ENCODE data around the gene IMPDH1. TPM values are rescaled to one million over a fixed set of nuclear protein-coding genes. Genes with fewer than 3 reads are reported as not detected.
A peak's percentile ranks its signal among the peaks of the same experiment; 100 is the strongest.

IMPDH1 gene
- total and polyA plus RNA-seq, 4 donors = 28.5 to 64.5 (median 38.0) TPM

DNA sequence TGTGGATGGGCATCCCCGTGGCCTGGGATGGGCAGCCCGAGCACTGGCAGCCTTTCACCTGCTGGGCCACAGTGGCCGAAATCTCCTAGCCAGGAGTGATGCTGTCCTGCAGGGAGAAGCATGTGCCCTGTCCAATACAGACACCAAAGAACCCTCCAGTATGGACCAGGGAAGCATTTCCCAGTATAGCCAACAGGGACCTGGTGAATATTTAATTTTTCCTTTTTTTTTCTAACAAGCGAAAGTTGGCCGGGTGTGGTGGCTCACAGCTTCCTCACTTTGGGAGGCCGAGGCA is 11.0 kb downstream of the IMPDH1 start:
- Histone ChIP-seq H3K36me3 (ENCODE audit: control insufficient read depth, insufficient read depth, low read length) (peaks cover 73% of the 10 kb centered on the region), H3K27me3 (ENCODE audit: control insufficient read depth, insufficient read depth, low read length) (no peaks in the 10 kb centered on the region), H3K9me3 (ENCODE audit: control insufficient read depth, insufficient read depth, low read length) (no peaks in the 10 kb centered on the region), H3K4me1 (ENCODE audit: control insufficient read depth, insufficient read depth, low read length) (peaks cover 6% of the 10 kb centered on the region), H3K4me3 (ENCODE audit: low read depth, low read length) (no peak overlapping the region), H3K27ac (ENCODE audit: low read depth, low read length) (no peak overlapping the region)
- WGBS (ENCODE audit: insufficient coverage) = 9% methylated on average over 3 of the region's 6 CpGs
- DNase-seq (ENCODE audit: low read depth in 4 of 6, low spot score in 6 of 6) = no peak

DNA sequence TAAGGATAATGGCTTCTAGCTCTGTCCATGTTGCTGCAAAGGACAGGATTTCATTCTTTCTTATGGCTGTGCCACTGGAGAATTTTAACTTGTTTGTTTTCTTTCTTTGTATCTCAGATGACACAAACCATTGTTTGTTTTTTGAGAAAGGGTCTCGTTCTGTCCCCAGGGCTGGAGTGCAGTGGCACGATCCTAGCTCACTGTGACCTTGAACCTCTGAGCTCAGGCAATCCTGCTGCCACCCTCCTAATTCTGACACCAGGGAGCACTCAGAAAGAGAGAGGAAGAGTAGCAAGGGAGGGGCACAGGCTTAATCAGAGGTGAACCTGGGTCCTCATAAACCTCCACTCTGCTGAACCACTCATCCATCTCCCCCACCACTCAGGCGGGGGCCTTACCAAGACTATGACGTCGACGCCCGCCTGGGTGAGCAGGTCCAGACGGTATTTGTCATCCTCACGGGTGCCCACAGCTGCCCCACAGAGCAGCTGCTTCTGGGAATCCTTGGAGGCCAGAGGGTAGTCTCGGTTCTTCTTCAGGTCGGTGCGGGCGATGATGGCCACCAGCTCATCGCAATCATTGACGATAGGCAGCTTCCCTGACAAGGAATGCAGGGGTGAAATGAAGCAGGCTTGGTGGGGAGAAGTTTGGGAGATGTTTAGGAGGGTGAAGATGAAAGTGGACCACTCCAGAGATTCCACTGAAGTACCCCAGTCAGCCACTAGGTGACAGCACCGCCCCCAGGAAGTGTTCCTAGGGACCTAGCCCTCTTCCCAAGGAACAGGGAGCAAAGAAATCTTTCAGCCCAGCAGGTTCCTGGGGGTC is 11.6 kb downstream of the IMPDH1 start:
- H3K4me3 ChIP-seq (ENCODE audit: low read depth, low read length) = no peak overlapping the region
- H3K27ac ChIP-seq (ENCODE audit: low read depth, low read length) = no peak overlapping the region
- DNase-seq (ENCODE audit: low read depth in 4 of 6, low spot score in 6 of 6) = peak in 2 of 6 donors; percentile 75 to 76
- WGBS (ENCODE audit: insufficient coverage) = 61% methylated on average over 16 of the region's 16 CpGs
- H3K27me3 ChIP-seq (ENCODE audit: control insufficient read depth, insufficient read depth, low read length) = no peaks in the 10 kb centered on the region
- H3K4me1 ChIP-seq (ENCODE audit: control insufficient read depth, insufficient read depth, low read length) = peaks cover 2% of the 10 kb centered on the region
- H3K36me3 ChIP-seq (ENCODE audit: control insufficient read depth, insufficient read depth, low read length) = peaks cover 75% of the 10 kb centered on the region
- H3K9me3 ChIP-seq (ENCODE audit: control insufficient read depth, insufficient read depth, low read length) = no peaks in the 10 kb centered on the region

DNA sequence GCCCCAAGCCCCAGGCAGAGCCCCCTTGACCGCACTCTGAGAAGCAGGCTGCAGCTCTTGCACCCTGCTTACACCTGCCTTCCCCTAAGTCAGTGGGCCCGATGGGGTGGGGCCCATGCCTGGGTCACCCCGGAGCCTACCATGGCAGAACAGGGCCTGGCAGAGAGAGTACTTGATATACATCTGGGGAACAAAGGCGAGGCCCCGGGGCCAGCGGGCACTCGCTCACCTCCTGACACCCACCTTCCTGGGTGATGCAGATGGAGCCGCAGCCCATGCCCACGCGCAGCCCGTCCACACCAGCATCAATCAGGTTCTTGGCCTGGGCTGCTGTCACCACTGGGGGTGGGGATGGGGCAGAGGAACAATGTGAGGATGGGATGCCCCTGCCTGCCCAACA is 13.4 kb downstream of the IMPDH1 start:
- Histone ChIP-seq H3K27me3 (ENCODE audit: control insufficient read depth, insufficient read depth, low read length) (no peaks in the 10 kb centered on the region), H3K4me1 (ENCODE audit: control insufficient read depth, insufficient read depth, low read length) (no peaks in the 10 kb centered on the region), H3K4me3 (ENCODE audit: low read depth, low read length) (no peak overlapping the region), H3K9me3 (ENCODE audit: control insufficient read depth, insufficient read depth, low read length) (no peaks in the 10 kb centered on the region), H3K27ac (ENCODE audit: low read depth, low read length) (no peak overlapping the region), H3K36me3 (ENCODE audit: control insufficient read depth, insufficient read depth, low read length) (peaks cover 84% of the 10 kb centered on the region)
- DNase-seq (ENCODE audit: low read depth in 4 of 6, low spot score in 6 of 6) = no peak
- WGBS (ENCODE audit: insufficient coverage) = 100% methylated on average over 5 of the region's 11 CpGs

GRCh38 chr7:128395748-128396147 is 14.0 kb downstream of the IMPDH1 start:
- Histone ChIP-seq H3K9me3 (ENCODE audit: control insufficient read depth, insufficient read depth, low read length) (no peaks in the 10 kb centered on the region), H3K27me3 (ENCODE audit: control insufficient read depth, insufficient read depth, low read length) (no peaks in the 10 kb centered on the region), H3K36me3 (ENCODE audit: control insufficient read depth, insufficient read depth, low read length) (peaks cover 78% of the 10 kb centered on the region), H3K4me3 (ENCODE audit: low read depth, low read length) (no peak overlapping the region), H3K4me1 (ENCODE audit: control insufficient read depth, insufficient read depth, low read length) (no peaks in the 10 kb centered on the region), H3K27ac (ENCODE audit: low read depth, low read length) (no peak overlapping the region)
- DNase-seq (ENCODE audit: low read depth in 4 of 6, low spot score in 6 of 6) = no peak
- whole genome bisulfite sequencing (ENCODE audit: insufficient coverage) = 94% methylated on average over 2 of the region's 3 CpGs

GRCh38 chr7:128394904-128395496 is 14.8 kb downstream of the IMPDH1 start:
- no peaks in the 10 kb centered on the region for H3K27me3 ChIP-seq (ENCODE audit: control insufficient read depth, insufficient read depth, low read length)
- 96% methylated on average over 14 of the region's 16 CpGs for WGBS (ENCODE audit: insufficient coverage)
- H3K9me3 ChIP-seq (ENCODE audit: control insufficient read depth, insufficient read depth, low read length) = no peaks in the 10 kb centered on the region
- no peaks in the 10 kb centered on the region for H3K4me1 ChIP-seq (ENCODE audit: control insufficient read depth, insufficient read depth, low read length)
- H3K27ac ChIP-seq (ENCODE audit: low read depth, low read length) = no peak overlapping the region
- H3K36me3 ChIP-seq (ENCODE audit: control insufficient read depth, insufficient read depth, low read length) = peaks cover 70% of the 10 kb centered on the region
- no peak for DNase-seq (ENCODE audit: low read depth in 4 of 6, low spot score in 6 of 6)
- no peak overlapping the region for H3K4me3 ChIP-seq (ENCODE audit: low read depth, low read length)

DNA sequence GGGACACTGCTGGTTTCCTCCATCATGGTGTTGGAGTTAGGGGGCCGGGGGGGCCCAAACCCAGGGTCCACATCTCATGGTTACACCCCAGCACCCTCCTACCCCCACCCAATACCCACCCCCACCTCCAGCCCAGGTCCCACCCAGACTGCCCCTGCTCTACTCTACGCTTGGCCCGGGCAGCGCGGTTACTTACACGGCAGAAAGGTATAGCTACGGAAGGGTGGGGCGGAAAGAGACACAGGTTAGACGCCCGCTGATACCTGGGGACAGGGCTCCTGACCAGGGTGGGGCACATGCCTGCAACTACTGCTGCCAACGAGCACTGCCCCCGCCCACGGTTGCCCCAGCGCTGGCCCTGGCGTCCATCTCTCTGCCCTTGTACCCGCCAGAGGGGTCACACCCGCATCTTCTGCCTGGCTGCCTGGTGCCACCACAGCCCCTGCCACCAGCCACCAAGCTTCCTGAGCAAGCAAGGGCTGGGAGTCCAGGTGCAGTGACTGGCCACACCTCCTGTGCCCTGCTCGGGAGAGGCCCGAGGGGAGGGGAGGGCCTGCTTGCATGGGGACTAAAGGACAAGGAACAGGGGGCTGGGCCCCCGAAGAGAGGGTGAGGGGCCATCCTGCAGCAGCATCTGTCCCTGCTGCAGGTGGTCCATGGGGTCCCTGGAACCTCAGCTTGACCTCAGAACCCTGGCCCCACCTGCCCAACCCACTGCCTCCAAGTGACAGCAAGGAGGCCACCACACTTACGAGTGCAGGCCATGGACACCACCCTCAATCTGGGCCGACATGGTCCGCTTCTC is 16.1 kb downstream of the IMPDH1 start:
- Histone ChIP-seq H3K4me3 (ENCODE audit: low read depth, low read length) (no peak overlapping the region), H3K27me3 (ENCODE audit: control insufficient read depth, insufficient read depth, low read length) (no peaks in the 10 kb centered on the region), H3K27ac (ENCODE audit: low read depth, low read length) (no peak overlapping the region), H3K9me3 (ENCODE audit: control insufficient read depth, insufficient read depth, low read length) (no peaks in the 10 kb centered on the region), H3K4me1 (ENCODE audit: control insufficient read depth, insufficient read depth, low read length) (peaks cover 10% of the 10 kb centered on the region), H3K36me3 (ENCODE audit: control insufficient read depth, insufficient read depth, low read length) (peaks cover 69% of the 10 kb centered on the region)
- WGBS (ENCODE audit: insufficient coverage) = 89% methylated on average over 19 of the region's 23 CpGs
- DNase-seq (ENCODE audit: low read depth in 4 of 6, low spot score in 6 of 6) = no peak

DNA sequence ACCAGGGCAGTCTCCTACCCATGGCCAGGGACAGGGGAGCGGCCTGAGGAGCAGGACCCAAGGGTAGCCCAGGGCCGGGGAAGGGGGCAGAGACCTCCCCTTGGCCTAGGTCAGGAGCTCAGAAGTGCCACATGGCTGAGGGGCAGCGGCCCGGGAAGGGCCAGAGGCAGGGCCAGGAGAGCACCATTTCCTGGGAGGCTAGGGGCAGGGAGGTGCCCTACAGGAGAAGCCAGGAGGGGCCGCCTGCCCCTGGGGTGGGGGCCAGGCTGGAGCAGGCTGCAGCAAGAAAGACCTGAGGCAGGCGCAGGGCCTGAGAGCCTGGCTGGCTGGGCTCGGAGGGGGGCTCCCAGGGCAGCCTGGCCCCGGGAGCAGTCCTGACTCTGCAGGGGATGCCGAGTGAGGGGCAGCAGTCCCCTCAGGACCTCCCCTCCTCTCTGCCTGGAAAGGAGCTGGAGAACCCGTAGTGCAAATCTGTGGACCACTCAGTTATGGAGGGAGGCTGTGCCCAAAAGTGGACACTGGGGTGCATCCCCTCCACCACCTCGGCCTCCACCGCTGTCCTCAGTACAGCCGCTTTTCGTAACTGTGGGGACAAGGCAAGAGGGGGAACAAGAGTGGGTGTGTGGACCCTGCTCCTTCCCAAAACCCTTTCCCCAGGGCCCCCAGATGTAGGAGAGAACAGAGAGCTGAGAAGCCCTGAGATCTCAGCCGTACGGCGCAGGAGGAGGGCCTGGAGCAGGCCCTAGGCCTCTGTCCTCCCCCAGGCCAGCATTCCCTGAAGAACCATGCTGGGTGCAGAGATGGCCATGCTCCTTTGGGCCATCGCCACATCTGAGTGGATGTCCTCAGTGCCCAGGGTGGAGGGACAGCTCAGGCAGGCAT is 17.1 kb downstream of the IMPDH1 start:
- DNase-seq (ENCODE audit: low read depth in 4 of 6, low spot score in 6 of 6) = no peak
- peaks cover 12% of the 10 kb centered on the region for H3K4me1 ChIP-seq (ENCODE audit: control insufficient read depth, insufficient read depth, low read length)
- no peak overlapping the region for H3K4me3 ChIP-seq (ENCODE audit: low read depth, low read length)
- WGBS (ENCODE audit: insufficient coverage) = 92% methylated on average over 12 of the region's 18 CpGs
- no peaks in the 10 kb centered on the region for H3K9me3 ChIP-seq (ENCODE audit: control insufficient read depth, insufficient read depth, low read length)
- no peak overlapping the region for H3K27ac ChIP-seq (ENCODE audit: low read depth, low read length)
- peaks cover 5% of the 10 kb centered on the region for H3K27me3 ChIP-seq (ENCODE audit: control insufficient read depth, insufficient read depth, low read length)
- H3K36me3 ChIP-seq (ENCODE audit: control insufficient read depth, insufficient read depth, low read length) = peaks cover 58% of the 10 kb centered on the region

DNA sequence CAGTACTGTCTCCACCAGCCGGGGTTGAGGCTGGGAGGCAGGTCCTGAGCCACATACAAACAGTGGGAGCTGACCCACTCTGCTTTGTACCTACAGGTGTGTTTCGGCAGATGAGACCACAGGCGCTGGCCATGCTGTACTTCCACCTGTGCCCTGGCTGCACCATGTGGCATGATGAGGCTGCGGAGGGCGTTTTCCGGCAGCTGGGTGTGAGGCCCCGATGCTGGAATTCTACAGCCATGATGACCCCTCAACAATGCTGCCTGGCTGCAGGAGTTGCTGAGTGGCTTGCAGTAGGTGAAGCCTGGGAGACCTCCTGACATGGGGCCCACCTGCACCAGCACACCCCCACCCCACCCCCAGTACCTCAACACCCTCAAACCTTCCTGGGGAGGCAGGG is 18.0 kb downstream of the IMPDH1 start:
- H3K27me3 ChIP-seq (ENCODE audit: control insufficient read depth, insufficient read depth, low read length) = peaks cover 5% of the 10 kb centered on the region
- 95% methylated on average over 7 of the region's 7 CpGs for WGBS (ENCODE audit: insufficient coverage)
- peaks cover 21% of the 10 kb centered on the region for H3K4me1 ChIP-seq (ENCODE audit: control insufficient read depth, insufficient read depth, low read length)
- no peaks in the 10 kb centered on the region for H3K9me3 ChIP-seq (ENCODE audit: control insufficient read depth, insufficient read depth, low read length)
- no peak overlapping the region for H3K27ac ChIP-seq (ENCODE audit: low read depth, low read length)
- H3K36me3 ChIP-seq (ENCODE audit: control insufficient read depth, insufficient read depth, low read length) = peaks cover 57% of the 10 kb centered on the region
- DNase-seq (ENCODE audit: low read depth in 4 of 6, low spot score in 6 of 6) = no peak
- H3K4me3 ChIP-seq (ENCODE audit: low read depth, low read length) = no peak overlapping the region

DNA sequence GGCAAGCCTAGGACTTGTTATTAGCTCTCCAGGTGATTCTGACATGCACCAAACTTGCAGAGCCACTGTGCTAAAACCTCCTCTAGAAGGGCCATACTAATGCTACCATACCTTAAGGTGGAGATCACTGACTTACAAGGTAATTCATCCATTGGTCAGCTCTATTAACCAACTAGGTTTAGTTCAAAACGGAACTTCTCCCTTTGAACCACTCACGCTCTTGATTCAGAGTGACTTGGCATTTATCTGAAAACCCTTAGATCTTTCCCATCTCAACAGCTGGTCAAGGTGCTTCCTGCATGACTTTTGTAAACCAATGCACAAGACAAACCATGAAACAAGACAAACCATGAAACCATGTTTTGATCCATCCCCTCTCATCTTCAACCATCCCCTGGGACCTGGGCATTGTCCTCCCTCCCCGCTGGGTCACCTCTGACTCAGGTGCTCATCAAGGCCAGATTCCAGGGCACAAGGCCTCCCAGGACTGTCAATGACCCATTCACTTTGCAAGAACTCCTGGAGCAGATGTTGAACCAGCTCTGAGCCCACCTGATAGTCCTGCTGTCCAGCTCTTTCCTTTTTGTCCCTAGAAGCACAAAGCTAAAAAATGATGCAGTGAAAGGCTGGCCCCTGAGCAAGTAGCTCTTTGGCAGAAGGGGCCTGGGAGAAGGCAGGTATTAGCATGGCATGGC is 18.8 kb downstream of the IMPDH1 start:
- Histone ChIP-seq H3K9me3 (ENCODE audit: control insufficient read depth, insufficient read depth, low read length) (no peaks in the 10 kb centered on the region), H3K27ac (ENCODE audit: low read depth, low read length) (no peak overlapping the region), H3K36me3 (ENCODE audit: control insufficient read depth, insufficient read depth, low read length) (peaks cover 49% of the 10 kb centered on the region), H3K4me1 (ENCODE audit: control insufficient read depth, insufficient read depth, low read length) (peaks cover 21% of the 10 kb centered on the region), H3K4me3 (ENCODE audit: low read depth, low read length) (no peak overlapping the region), H3K27me3 (ENCODE audit: control insufficient read depth, insufficient read depth, low read length) (peaks cover 5% of the 10 kb centered on the region)
- 89% methylated on average over 3 of the region's 3 CpGs for WGBS (ENCODE audit: insufficient coverage)
- DNase-seq (ENCODE audit: low read depth in 4 of 6, low spot score in 6 of 6) = no peak

All from spinal cord (tissue), 10 donors.